SHP77 treated with DMSO at 0.1 percent for 48 hours (cell line): ENCODE results near the gene ANGPTL2.

Experiments
- DNase-seq: peaks from one replicate; lab custom pipeline; 2025; lab: John Stamatoyannopoulos, UW

Gene ANGPTL2

GRCh38 chr9:127093319-127094020 is 29.0 kb downstream of the ANGPTL2 start:
- DNase-seq: no peak

GRCh38 chr9:127092041-127092608 is 30.3 kb downstream of the ANGPTL2 start:
- no peak for DNase-seq

GRCh38 chr9:127091526-127091925 is 30.9 kb downstream of the ANGPTL2 start:
- DNase-seq: no peak

- DNase-seq: no peak
Observed at GRCh38 chr9:127090341-127090985, 32.0 kb downstream of the ANGPTL2 start.

- no peak for DNase-seq
Observed at GRCh38 chr9:127089631-127090081, 32.8 kb downstream of the ANGPTL2 start.

- no peak for DNase-seq
Observed at GRCh38 chr9:127088724-127089615, 33.5 kb downstream of the ANGPTL2 start.

- DNase-seq: no peak
Observed at GRCh38 chr9:127087836-127088235, 34.6 kb downstream of the ANGPTL2 start.

- no peak for DNase-seq
Observed at GRCh38 chr9:127087411-127087810, 35.0 kb downstream of the ANGPTL2 start.

GRCh38 chr9:127086771-127087170 is 35.7 kb downstream of the ANGPTL2 start:
- DNase-seq: no peak

- DNase-seq: no peak
Observed at GRCh38 chr9:127085186-127085585, 37.2 kb downstream of the ANGPTL2 start.

GRCh38 chr9:127084076-127085039 is 38.1 kb downstream of the ANGPTL2 start:
- no peak for DNase-seq

- DNase-seq: no peak
Observed at GRCh38 chr9:127083138-127083980, 39.1 kb downstream of the ANGPTL2 start.

- no peak for DNase-seq
Observed at GRCh38 chr9:127081250-127082185, 40.9 kb downstream of the ANGPTL2 start.

GRCh38 chr9:127079446-127080140 is 42.8 kb downstream of the ANGPTL2 start:
- DNase-seq: no peak

GRCh38 chr9:127078988-127079387 is 43.4 kb downstream of the ANGPTL2 start:
- DNase-seq: no peak

- no peak for DNase-seq
Observed at GRCh38 chr9:127078336-127078735, 44.1 kb downstream of the ANGPTL2 start.

GRCh38 chr9:127077644-127077946 is 44.8 kb downstream of the ANGPTL2 start:
- DNase-seq: no peak

GRCh38 chr9:127076860-127077643 is 45.4 kb downstream of the ANGPTL2 start:
- no peak for DNase-seq
